Activated CD4-positive, alpha-beta T cell treated with anti-CD3 and anti-CD28 coated beads for 36 hours (primary cell): ENCODE data around the gene COP1. TPM values are rescaled to one million over a fixed set of nuclear protein-coding genes. Genes with fewer than 3 reads are reported as not detected.
"Not testable (repeated sequence)": the region's sequence is repeated elsewhere in the genome, so short reads cannot be mapped to it uniquely, and the experiment has no call there.

ENCODE experiments used
- ATAC-seq: fragments of 200-7000 bp; cut with Tn5 transposase; one replicate; pipeline ENCODE4 v1.10.0; 2021; ENCODE audit warnings: mild to moderate bottlenecking, moderate library complexity
- CTCF ChIA-PET: fragments of 350-600 bp; sonication (Branson Sonifier 250); formaldehyde crosslinking; loops from one replicate; lab custom pipeline; 2021; ENCODE audit warnings: antibody characterized with exemption; lab: Charles Lee
- POLR2A ChIA-PET: fragments of 350-600 bp; sonication (Branson Sonifier 250); formaldehyde crosslinking; loops from one replicate; lab custom pipeline; 2021; ENCODE audit warnings: antibody characterized with exemption, inconsistent platforms; lab: Charles Lee
- DNase-seq: peaks from one replicate; pipeline ENCODE4 v3.0.0-alpha.2; 2020
- H3K27ac Mint-ChIP-seq: one replicate; pipeline ENCODE4 v1.8.0; 2021; ENCODE audit warnings: mixed read lengths
- H3K27me3 Mint-ChIP-seq: one replicate; pipeline ENCODE4 v1.8.0; 2021; ENCODE audit warnings: mixed read lengths
- H3K36me3 Mint-ChIP-seq: one replicate; pipeline ENCODE4 v1.8.0; 2021; ENCODE audit warnings: low read depth, mixed read lengths
- H3K4me1 Mint-ChIP-seq: one replicate; pipeline ENCODE4 v1.8.0; 2021; ENCODE audit warnings: mixed read lengths
- H3K4me3 Mint-ChIP-seq: one replicate; pipeline ENCODE4 v1.8.0; 2021; ENCODE audit warnings: mild to moderate bottlenecking, moderate library complexity, mixed read lengths
- H3K9me3 Mint-ChIP-seq: one replicate; pipeline ENCODE4 v1.8.0; 2021; ENCODE audit warnings: low read depth, mixed read lengths
- intact Hi-C, 2 experiments: fragments of 100-400 bp; cut with DNase I in 1 of 2; cut with micrococcal nuclease in 1 of 2; formaldehyde crosslinking; loops; one replicate each; pipeline versions ENCODE4 v1.14.2 to v1.15.1; 2022 to 2024; cut with DNase I, micrococcal nuclease
- total RNA-seq, 2 experiments: library from RNA; stranded (reverse); gene quantifications; one replicate each; pipeline ENCODE4 v1.2.3, GENCODE V29; 2021

Gene COP1
- total RNA-seq, 2 experiments from 2014 or later, result 38.7 to 43.4 TPM

DNA sequence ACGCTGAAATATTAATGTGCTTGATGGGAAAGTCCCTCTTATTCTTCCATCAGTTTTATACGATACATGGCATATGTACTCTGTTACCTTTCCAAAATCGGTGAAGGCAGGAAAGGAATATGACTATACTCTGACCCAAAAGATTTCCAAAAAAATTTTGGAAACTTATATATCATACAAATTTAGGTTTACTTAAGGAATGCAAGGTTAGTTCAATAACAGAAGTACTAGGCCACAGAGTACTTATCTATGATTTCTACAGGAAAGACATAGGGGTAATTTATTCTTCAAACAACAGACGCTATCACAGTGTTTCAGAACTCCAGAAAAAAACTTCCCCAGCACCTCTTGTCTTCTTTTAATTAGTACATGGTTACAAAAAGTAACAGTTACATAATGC, 84.8 kb downstream of the COP1 start:
- Mint-ChIP-seq H3K4me1 (no peaks in the 10 kb centered on the region), H3K27me3 (no peaks in the 10 kb centered on the region), H3K9me3 (peaks cover 26% of the 10 kb centered on the region), H3K4me3 (no peak overlapping the region), H3K27ac (no peak overlapping the region), H3K36me3 (peaks cover 58% of the 10 kb centered on the region)
- POLR2A ChIA-PET, result interaction anchor here (0.8 kb wide), 1 partner anchor 85 kb away, joined by 3 read pairs; no protein-coding TSS in a partner anchor
- intact Hi-C loops, result no loop called here
- no peak for DNase-seq
- ATAC-seq, result no peak
- CTCF ChIA-PET, result interaction anchor here (0.7 to 0.8 kb wide), 2 partner anchors 48 to 719 kb away, joined by 3 read pairs; no protein-coding TSS in a partner anchor

- intact Hi-C loops, result no loop called here
- Mint-ChIP-seq H3K9me3 (peaks cover 11% of the 10 kb centered on the region), H3K4me1 (no peaks in the 10 kb centered on the region), H3K4me3 (no peak overlapping the region), H3K27ac (no peak overlapping the region), H3K27me3 (no peaks in the 10 kb centered on the region), H3K36me3 (peaks cover 59% of the 10 kb centered on the region)
- ChIA-PET CTCF (interaction anchor here (1.1 to 1.3 kb wide), 3 partner anchors 9 to 14 kb away, joined by 3 read pairs; no protein-coding TSS in a partner anchor), POLR2A (no interaction called here)
- ATAC-seq (peak; percentile 71), DNase-seq (no peak)
These were observed 87.5 kb downstream of the COP1 start for GRCh38 chr1:176119549-176119948.

GRCh38 chr1:176118985-176119384, 88.1 kb downstream of the COP1 start:
- Mint-ChIP-seq H3K36me3 (peaks cover 58% of the 10 kb centered on the region), H3K4me3 (no peak overlapping the region), H3K27ac (no peak overlapping the region), H3K4me1 (no peaks in the 10 kb centered on the region), H3K27me3 (no peaks in the 10 kb centered on the region), H3K9me3 (peaks cover 8% of the 10 kb centered on the region)
- CTCF ChIA-PET, result interaction anchor here (1.1 to 1.3 kb wide), 3 partner anchors 10 to 29 kb away, joined by 3 to 4 read pairs (median 3); no protein-coding TSS in a partner anchor
- POLR2A ChIA-PET, result no interaction called here
- DNase-seq, result no peak
- intact Hi-C loops, result no loop called here
- ATAC-seq, result no peak

GRCh38 chr1:176111835-176112234, 95.3 kb downstream of the COP1 start:
- DNase-seq, result no peak
- H3K27me3 Mint-ChIP-seq, result no peaks in the 10 kb centered on the region
- ChIA-PET CTCF (no interaction called here), POLR2A (no interaction called here)
- no peak overlapping the region for H3K27ac Mint-ChIP-seq
- peaks cover 9% of the 10 kb centered on the region for H3K4me1 Mint-ChIP-seq
- peaks cover 6% of the 10 kb centered on the region for H3K9me3 Mint-ChIP-seq
- H3K36me3 Mint-ChIP-seq, result peaks cover 71% of the 10 kb centered on the region
- intact Hi-C loops, result no loop called here
- H3K4me3 Mint-ChIP-seq, result no peak overlapping the region
- peak; percentile 78 for ATAC-seq

GRCh38 chr1:176110203-176110602, 96.9 kb downstream of the COP1 start:
- Mint-ChIP-seq H3K27me3 (no peaks in the 10 kb centered on the region), H3K4me1 (peaks cover 9% of the 10 kb centered on the region), H3K27ac (no peak overlapping the region), H3K36me3 (peaks cover 70% of the 10 kb centered on the region), H3K4me3 (no peak overlapping the region), H3K9me3 (peaks cover 9% of the 10 kb centered on the region)
- CTCF ChIA-PET, result no interaction called here
- POLR2A ChIA-PET, result no interaction called here
- intact Hi-C loops, result no loop called here
- no peak for DNase-seq
- no peak for ATAC-seq

DNA sequence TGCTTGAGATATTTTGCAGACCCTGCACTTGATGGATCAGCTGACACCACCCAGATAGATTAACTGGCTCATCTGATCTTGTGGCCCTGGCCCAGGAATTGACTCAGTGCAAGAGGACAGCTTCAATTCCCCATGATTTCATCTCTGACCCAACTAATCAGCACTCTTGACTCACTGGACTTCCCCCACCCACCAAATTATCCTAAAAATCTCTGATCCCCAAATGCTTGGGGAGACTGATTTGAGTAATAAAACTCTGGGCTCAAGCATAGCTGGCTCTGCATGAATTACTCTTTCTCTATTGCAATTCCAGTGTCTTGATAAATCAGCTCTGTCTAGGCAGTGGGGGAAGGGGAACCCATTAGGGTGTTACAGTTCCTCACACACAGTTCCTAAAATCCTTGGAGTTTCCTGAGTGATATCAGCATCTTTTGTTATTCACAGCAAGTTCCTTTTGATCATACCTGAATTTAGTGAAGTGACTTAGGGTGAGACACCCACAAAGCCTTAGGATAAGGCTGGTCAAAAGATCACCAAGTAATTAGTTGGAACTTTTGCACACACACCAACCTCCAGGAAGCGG, 104.2 kb downstream of the COP1 start:
- ATAC-seq, result peak; percentile 36
- ChIA-PET POLR2A (no interaction called here), CTCF (interaction anchor here (1.2 kb wide), 1 partner anchor 91 kb away, joined by 3 read pairs; no protein-coding TSS in a partner anchor)
- Mint-ChIP-seq H3K4me1 (peaks cover 9% of the 10 kb centered on the region), H3K36me3 (peaks cover 80% of the 10 kb centered on the region), H3K27ac (no peak overlapping the region), H3K27me3 (no peaks in the 10 kb centered on the region), H3K9me3 (peaks cover 33% of the 10 kb centered on the region), H3K4me3 (no peak overlapping the region)
- DNase-seq, result peak; percentile 20
- intact Hi-C loops, result no loop called here

GRCh38 chr1:176101951-176102642, 105.0 kb downstream of the COP1 start:
- Mint-ChIP-seq H3K9me3 (peaks cover 39% of the 10 kb centered on the region), H3K4me1 (peaks cover 9% of the 10 kb centered on the region), H3K4me3 (no peak overlapping the region), H3K36me3 (peaks cover 80% of the 10 kb centered on the region), H3K27ac (no peak overlapping the region), H3K27me3 (no peaks in the 10 kb centered on the region)
- POLR2A ChIA-PET, result no interaction called here
- intact Hi-C loops, result no loop called here
- DNase-seq, result no peak
- CTCF ChIA-PET, result interaction anchor here (1.0 to 1.5 kb wide), 2 partner anchors 122 to 623 kb away, joined by 3 read pairs; no protein-coding TSS in a partner anchor
- ATAC-seq, result no peak

GRCh38 chr1:176098560-176098959, 108.5 kb downstream of the COP1 start:
- DNase-seq, result no peak
- peaks cover 9% of the 10 kb centered on the region for H3K4me1 Mint-ChIP-seq
- POLR2A ChIA-PET, result no interaction called here
- CTCF ChIA-PET, result no interaction called here
- H3K9me3 Mint-ChIP-seq, result peaks cover 37% of the 10 kb centered on the region
- H3K27ac Mint-ChIP-seq, result no peak overlapping the region
- intact Hi-C loops, result no loop called here
- ATAC-seq, result no peak
- H3K36me3 Mint-ChIP-seq, result peaks cover 83% of the 10 kb centered on the region
- no peaks in the 10 kb centered on the region for H3K27me3 Mint-ChIP-seq
- H3K4me3 Mint-ChIP-seq, result no peak overlapping the region

GRCh38 chr1:176096015-176096414, 111.1 kb downstream of the COP1 start:
- Mint-ChIP-seq H3K4me3 (no peak overlapping the region), H3K36me3 (peaks cover 67% of the 10 kb centered on the region), H3K4me1 (no peaks in the 10 kb centered on the region), H3K27ac (no peak overlapping the region), H3K27me3 (no peaks in the 10 kb centered on the region), H3K9me3 (peaks cover 20% of the 10 kb centered on the region)
- intact Hi-C loops, result no loop called here
- ATAC-seq, result no peak
- ChIA-PET CTCF (no interaction called here), POLR2A (no interaction called here)
- DNase-seq, result no peak

- H3K4me3 Mint-ChIP-seq, result no peak overlapping the region
- peaks cover 49% of the 10 kb centered on the region for H3K36me3 Mint-ChIP-seq
- no peak overlapping the region for H3K27ac Mint-ChIP-seq
- peaks cover 9% of the 10 kb centered on the region for H3K9me3 Mint-ChIP-seq
- no peak for DNase-seq
- H3K27me3 Mint-ChIP-seq, result no peaks in the 10 kb centered on the region
- peaks cover 5% of the 10 kb centered on the region for H3K4me1 Mint-ChIP-seq
- ChIA-PET POLR2A (no interaction called here), CTCF (no interaction called here)
- intact Hi-C loops, result no loop called here
- ATAC-seq, result no peak
These were observed 116.3 kb downstream of the COP1 start for GRCh38 chr1:176090766-176091165.

GRCh38 chr1:176087746-176088145, 119.3 kb downstream of the COP1 start:
- ATAC-seq, intact Hi-C loops, H3K4me3 Mint-ChIP-seq, H3K9me3 Mint-ChIP-seq, H3K27ac Mint-ChIP-seq, CTCF ChIA-PET, DNase-seq, H3K27me3 Mint-ChIP-seq, POLR2A ChIA-PET, H3K4me1 Mint-ChIP-seq: not testable (repeated sequence)
- H3K36me3 Mint-ChIP-seq, result peaks cover 50% of the 10 kb centered on the region
